T-helper 2 cell treated with Interferon-gamma antibody and Interleukin-4, amounts not matched to agents 100 ng/mL and 5 ng/mL, for 36 hours (primary cell): ENCODE results near the gene IL1R2. TPM values are rescaled to one million over a fixed set of nuclear protein-coding genes. Genes with fewer than 3 reads are reported as not detected.
"Not testable (repeated sequence)": the region's sequence is repeated elsewhere in the genome, so short reads cannot be mapped to it uniquely, and the experiment has no call there.

Experiments used
- intact Hi-C: fragments of 100-400 bp; cut with micrococcal nuclease; formaldehyde crosslinking; loops from one replicate; pipeline ENCODE4 v1.15.1; 2023
- total RNA-seq: library from RNA; stranded (reverse); gene quantifications from 2 replicates; pipeline ENCODE4 v1.2.3, GENCODE V29; 2022

Gene IL1R2
- total RNA-seq, 1 donor from 2014 or later: not detected

DNA sequence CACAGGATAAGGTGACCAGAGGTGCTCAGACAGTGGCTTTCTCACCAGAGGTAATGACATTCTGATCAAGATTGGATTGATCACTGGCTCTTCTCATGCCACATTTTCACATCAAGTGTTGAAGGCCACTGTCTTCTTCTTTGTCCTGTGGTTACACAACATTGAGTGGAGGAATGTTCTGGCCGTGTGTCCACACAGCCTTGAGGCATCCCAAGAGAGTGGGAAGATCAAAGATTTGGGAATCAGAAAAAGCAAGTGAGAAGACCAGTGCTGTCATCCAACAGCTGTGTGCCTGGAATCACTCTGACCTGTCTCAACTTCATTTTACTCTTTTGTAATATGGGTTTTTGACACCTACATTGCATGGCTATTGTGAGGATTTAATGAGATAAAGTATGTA, 67.4 kb downstream of the IL1R2 start:
- intact Hi-C loops: no loop called here

DNA sequence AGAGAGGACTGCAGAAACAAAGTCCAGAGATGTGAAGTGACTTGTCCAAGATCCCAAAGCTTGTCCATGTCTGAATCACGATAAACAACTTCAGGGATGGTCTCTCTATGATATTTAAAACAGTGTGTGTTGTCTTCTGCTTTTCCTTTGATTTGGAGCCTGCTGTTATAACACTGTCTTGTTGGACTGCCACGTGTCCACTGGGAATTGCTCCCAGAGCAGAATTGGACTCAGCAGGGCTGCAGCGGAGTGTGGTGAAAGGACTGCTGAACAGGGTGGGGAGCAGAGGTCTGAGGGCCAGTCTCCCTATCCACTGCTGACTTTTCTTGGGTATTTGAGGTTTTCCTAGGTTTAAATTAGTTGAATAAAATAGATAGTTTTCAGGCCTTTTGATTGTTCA, 68.3 kb downstream of the IL1R2 start:
- intact Hi-C loops: no loop called here

GRCh38 chr2:102060792-102061191, 69.0 kb downstream of the IL1R2 start:
- intact Hi-C loops: no loop called here

- intact Hi-C loops: no loop called here
These were observed 69.5 kb downstream of the IL1R2 start for GRCh38 chr2:102061286-102061699.

- intact Hi-C loops: loop anchor here (1.0 kb wide), 1 partner anchor 21 kb away; no protein-coding TSS in a partner anchor
These were observed 70.4 kb downstream of the IL1R2 start for GRCh38 chr2:102061962-102062795.

- intact Hi-C loops: loop anchor here (1.0 kb wide), 1 partner anchor 20 kb away; no protein-coding TSS in a partner anchor
These were observed 71.0 kb downstream of the IL1R2 start for GRCh38 chr2:102062802-102063201.

DNA sequence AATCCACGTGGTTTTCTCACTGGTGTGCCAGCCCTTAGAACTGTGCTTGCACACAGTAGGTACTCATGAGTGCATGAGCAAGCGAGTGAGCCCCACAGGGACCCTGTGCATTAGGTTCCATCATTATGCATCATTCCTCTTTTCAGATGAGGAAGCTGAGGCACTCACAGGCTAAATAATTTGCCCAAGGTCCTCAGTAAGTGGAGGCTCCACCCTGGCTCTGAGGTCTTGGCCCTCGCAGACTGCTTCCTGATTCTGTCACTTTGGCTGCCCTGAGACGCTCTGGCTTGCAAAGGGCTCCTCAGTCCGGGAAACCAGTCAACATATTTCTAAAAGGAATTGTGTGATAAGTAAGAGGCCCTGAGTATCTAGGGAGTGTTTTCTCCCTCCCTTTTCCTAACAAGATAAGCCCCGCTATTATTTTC, 71.7 kb downstream of the IL1R2 start:
- intact Hi-C loops: no loop called here

- intact Hi-C loops: no loop called here
These were observed 72.3 kb downstream of the IL1R2 start for GRCh38 chr2:102063941-102064678.

GRCh38 chr2:102064679-102065674, 73.2 kb downstream of the IL1R2 start:
- intact Hi-C loops: no loop called here

- intact Hi-C loops: no loop called here
These were observed 74.0 kb downstream of the IL1R2 start for GRCh38 chr2:102065675-102066252.

- intact Hi-C loops: no loop called here
These were observed 74.8 kb downstream of the IL1R2 start for GRCh38 chr2:102066554-102066953.

DNA sequence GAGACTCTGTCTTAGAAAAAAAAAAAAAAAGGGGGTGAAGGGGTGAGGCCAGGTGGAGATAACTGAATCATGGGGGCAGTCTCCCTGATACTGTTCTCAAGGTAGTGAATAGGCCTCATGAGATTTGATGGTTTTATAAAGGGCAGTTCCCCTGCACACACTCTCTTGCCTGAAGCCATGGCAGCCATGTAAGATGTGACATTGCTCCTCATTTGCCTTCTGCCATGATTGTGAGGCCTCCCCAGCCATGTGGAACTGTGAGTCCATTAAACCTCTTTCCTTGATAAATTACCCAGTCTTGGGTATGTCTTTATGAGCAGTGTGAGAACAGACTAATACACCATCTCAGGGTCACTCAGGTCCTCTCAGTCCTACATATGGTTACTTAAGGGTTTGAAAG, 76.4 kb downstream of the IL1R2 start:
- intact Hi-C loops: not testable (repeated sequence)

DNA sequence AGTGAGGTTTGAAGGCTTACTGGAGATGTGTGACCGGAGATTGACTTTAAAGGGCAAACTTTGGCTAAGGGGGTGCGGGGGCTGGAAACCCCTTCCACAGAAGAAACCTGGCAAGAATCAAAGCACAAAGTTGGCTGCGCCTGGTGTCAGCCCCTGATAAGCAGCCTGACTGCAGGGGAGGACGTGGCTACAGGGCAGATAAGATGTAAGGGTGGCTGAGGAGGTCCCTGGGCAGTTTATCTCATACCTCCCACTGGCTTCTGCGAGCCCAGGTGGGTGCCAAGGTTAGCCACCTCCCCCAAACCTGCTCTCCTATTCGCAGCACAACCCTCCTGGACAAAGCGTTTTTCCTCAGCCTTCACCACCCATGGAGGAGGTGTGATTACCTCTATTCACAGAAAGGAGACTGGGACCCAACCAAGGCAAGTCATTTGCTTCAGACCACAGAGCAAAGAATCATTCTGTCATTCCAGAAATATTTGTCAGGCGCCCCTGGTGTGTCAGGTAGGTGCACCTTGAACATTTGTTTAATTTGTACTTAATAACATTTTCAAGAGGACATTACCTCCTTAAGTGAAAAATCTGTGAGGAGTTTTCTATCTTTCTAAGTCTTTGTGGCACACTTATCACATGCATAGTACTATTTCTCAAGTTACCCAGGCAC, 77.7 kb downstream of the IL1R2 start:
- intact Hi-C loops: no loop called here

- intact Hi-C loops: no loop called here
These were observed 78.4 kb downstream of the IL1R2 start for GRCh38 chr2:102070058-102070642.

- intact Hi-C loops: no loop called here
These were observed 81.0 kb downstream of the IL1R2 start for GRCh38 chr2:102072741-102073140.

DNA sequence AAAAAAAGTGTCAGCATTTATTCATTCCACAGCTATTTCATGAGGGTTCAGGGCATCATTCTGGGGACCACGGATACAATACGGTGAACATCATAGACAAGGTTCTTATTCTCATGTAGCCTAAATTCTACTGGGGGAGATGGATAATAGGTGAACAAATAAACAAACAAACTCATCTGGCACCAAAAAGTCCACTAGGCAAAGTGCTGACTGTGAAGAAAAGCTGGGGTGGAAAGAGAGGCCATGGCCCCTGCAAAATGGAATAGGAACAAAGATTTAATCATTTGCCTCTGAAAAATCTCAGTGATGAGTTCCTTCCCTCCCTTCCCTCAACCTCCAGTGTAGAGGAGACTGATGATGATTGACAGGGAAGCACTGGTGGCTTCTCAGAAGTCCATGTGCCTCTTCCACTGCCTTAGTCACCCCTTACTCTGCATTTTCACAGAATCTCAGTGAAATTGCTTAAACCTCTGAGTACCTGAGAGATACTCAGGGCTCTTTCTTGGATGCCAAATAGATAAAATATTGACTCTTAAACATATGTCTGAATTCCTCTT, 81.5 kb downstream of the IL1R2 start:
- intact Hi-C loops: no loop called here

GRCh38 chr2:102074152-102074783, 82.5 kb downstream of the IL1R2 start:
- intact Hi-C loops: no loop called here

DNA sequence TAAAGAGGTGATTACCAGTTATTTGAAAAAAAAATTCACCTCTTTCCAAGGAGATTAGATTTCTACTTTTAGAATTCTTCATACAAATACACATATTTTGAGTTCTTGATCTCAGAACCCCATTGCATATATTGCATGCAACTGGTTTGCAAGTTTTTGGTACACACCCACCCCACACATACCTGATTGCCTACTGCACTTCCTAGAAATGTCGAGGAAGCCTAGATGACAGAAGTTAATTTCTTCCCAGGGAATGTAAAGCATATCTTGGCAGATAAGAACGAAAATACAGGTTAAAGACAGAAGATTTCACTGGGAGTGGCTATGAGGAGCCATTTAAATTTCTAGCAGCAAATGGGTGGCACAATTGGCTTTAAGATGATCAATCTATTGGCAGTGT, 83.7 kb downstream of the IL1R2 start:
- intact Hi-C loops: no loop called here

DNA sequence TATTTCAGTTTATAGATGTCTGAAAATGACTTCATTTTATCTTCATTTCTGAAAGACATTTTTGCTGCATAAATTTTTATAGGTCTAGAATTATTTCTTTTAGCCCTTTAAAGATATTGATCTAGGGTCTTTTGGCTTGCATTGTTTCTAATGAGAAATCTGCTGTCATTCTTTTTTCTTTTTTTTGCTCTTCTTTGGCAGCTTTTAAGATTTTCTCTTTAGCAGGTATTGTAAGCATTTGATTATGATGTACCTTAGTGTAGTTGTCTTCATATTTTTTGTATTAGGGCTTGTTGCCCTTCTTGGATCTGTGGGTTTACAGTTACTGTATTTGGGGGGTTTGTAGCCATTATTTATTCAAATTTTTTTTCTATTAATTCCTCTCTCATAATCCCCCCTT, 84.8 kb downstream of the IL1R2 start:
- intact Hi-C loops: no loop called here
